Muscle of leg (tissue), 11 donors: ENCODE measurements around the gene ARHGEF28. TPM values are rescaled to one million over a fixed set of nuclear protein-coding genes. Genes with fewer than 3 reads are reported as not detected.
A peak's percentile ranks its signal among the peaks of the same experiment; 100 is the strongest.

ENCODE experiments used
- DNase-seq: peaks from one replicate; pipeline ENCODE4 v3.0.0; 2013
- H3K27ac ChIP-seq: one replicate; pipeline ENCODE4 v1.5.1; 2013; ENCODE audit warnings: mild to moderate bottlenecking, low read length, control low read depth
- H3K27me3 ChIP-seq: one replicate; pipeline ENCODE4 v1.6.1; 2013; ENCODE audit warnings: low read length; ENCODE audit not compliant: control insufficient read depth, insufficient read depth
- H3K36me3 ChIP-seq: one replicate; pipeline ENCODE4 v1.6.1; 2013; ENCODE audit warnings: low read length; ENCODE audit not compliant: control insufficient read depth, insufficient read depth
- H3K4me1 ChIP-seq: one replicate; pipeline ENCODE4 v1.6.1; 2013; ENCODE audit warnings: low read length; ENCODE audit not compliant: control insufficient read depth, insufficient read depth
- H3K4me3 ChIP-seq: one replicate; pipeline ENCODE4 v1.5.1; 2013; ENCODE audit warnings: low read length, control low read depth
- H3K9me3 ChIP-seq: replicated peaks from 2 replicates; pipeline ENCODE4 v1.6.1; 2013; ENCODE audit warnings: low read depth, low read length; ENCODE audit not compliant: control insufficient read depth
- WGBS: methylation state at CpG from one replicate; pipeline ENCODE4 v1.1.5; 2013; ENCODE audit warnings: missing lambda C conversion rate; ENCODE audit not compliant: insufficient coverage; 5-methylcytosine and 5-hydroxymethylcytosine counted together
- polyA plus RNA-seq, 8 donors: library from polyadenylated mRNA; unstranded; fragments of 120-200 nt; gene quantifications; one replicate each; pipeline versions ENCODE4 v1.2.1 to v1.2.3, GENCODE V29; 2013; ENCODE audit warnings: inconsistent platforms in 1 of 8, low replicate concordance in 1 of 8; ENCODE audit not compliant: insufficient read length in 8 of 8, insufficient read depth in 1 of 8
- total RNA-seq: library from RNA; stranded (reverse); fragments of 120-200 nt; gene quantifications from one replicate; pipeline ENCODE4 v1.2.4, GENCODE V29; 2013

Gene ARHGEF28
- total and polyA plus RNA-seq, 9 donors, result 1.6 to 5.1 (median 3.4) TPM

GRCh38 chr5:73893813-73894212 lies 267.8 kb downstream of the ARHGEF28 start:
- no peak for DNase-seq
- Histone ChIP-seq H3K27me3 (no peaks in the 10 kb centered on the region), H3K27ac (no peak overlapping the region), H3K4me1 (no peaks in the 10 kb centered on the region), H3K4me3 (no peak overlapping the region), H3K9me3 (no peaks in the 10 kb centered on the region), H3K36me3 (no peaks in the 10 kb centered on the region)
- WGBS, result 100% methylated on average over 1 of the region's 2 CpGs

DNA sequence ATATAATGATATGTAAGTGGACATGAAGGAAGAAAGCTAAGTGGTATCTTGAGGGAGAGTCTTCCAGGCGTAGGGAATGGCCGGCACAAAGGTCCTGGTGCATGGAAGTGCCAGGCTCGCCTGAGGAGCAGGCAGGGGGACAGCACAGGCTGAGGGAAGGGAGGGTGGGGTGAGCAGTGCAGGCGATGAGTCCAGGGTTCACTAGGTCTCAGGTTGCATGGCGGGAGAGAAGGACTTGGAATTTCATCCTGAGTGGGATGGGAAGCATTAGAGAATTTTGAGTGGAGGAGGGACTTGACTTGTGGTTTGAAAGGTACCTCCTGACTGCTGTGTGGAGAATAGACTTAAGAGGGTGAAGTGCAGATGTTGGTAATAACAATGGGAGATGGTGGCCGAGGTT lies 268.9 kb downstream of the ARHGEF28 start:
- no peak for DNase-seq
- H3K4me1 ChIP-seq, result peaks cover 5% of the 10 kb centered on the region
- H3K27me3 ChIP-seq, result no peaks in the 10 kb centered on the region
- no peak overlapping the region for H3K4me3 ChIP-seq
- no peaks in the 10 kb centered on the region for H3K36me3 ChIP-seq
- no peaks in the 10 kb centered on the region for H3K9me3 ChIP-seq
- no peak overlapping the region for H3K27ac ChIP-seq
- 90% methylated on average over 6 of the region's 6 CpGs for WGBS

- Histone ChIP-seq H3K27me3 (no peaks in the 10 kb centered on the region), H3K27ac (no peak overlapping the region), H3K4me1 (peaks cover 5% of the 10 kb centered on the region), H3K9me3 (no peaks in the 10 kb centered on the region), H3K36me3 (no peaks in the 10 kb centered on the region), H3K4me3 (no peak overlapping the region)
- WGBS, result 88% methylated on average over 1 of the region's 4 CpGs
- no peak for DNase-seq
Measured at GRCh38 chr5:73895471-73895870, 269.5 kb downstream of the ARHGEF28 start.

GRCh38 chr5:73896097-73896496 lies 270.1 kb downstream of the ARHGEF28 start:
- no peaks in the 10 kb centered on the region for H3K27me3 ChIP-seq
- no peak overlapping the region for H3K4me3 ChIP-seq
- H3K36me3 ChIP-seq, result no peaks in the 10 kb centered on the region
- 63% methylated on average over 3 of the region's 3 CpGs for WGBS
- no peak overlapping the region for H3K27ac ChIP-seq
- DNase-seq, result no peak
- H3K9me3 ChIP-seq, result no peaks in the 10 kb centered on the region
- H3K4me1 ChIP-seq, result peaks cover 8% of the 10 kb centered on the region

GRCh38 chr5:73896668-73897067 lies 270.7 kb downstream of the ARHGEF28 start:
- WGBS, result 91% methylated on average over 10 of the region's 12 CpGs
- H3K27ac ChIP-seq, result no peak overlapping the region
- no peak for DNase-seq
- H3K27me3 ChIP-seq, result no peaks in the 10 kb centered on the region
- no peaks in the 10 kb centered on the region for H3K36me3 ChIP-seq
- no peak overlapping the region for H3K4me3 ChIP-seq
- peaks cover 8% of the 10 kb centered on the region for H3K4me1 ChIP-seq
- H3K9me3 ChIP-seq, result no peaks in the 10 kb centered on the region

- H3K4me1 ChIP-seq, result peaks cover 10% of the 10 kb centered on the region
- no peak overlapping the region for H3K4me3 ChIP-seq
- no peaks in the 10 kb centered on the region for H3K36me3 ChIP-seq
- no peak overlapping the region for H3K27ac ChIP-seq
- DNase-seq, result peak; percentile 72
- H3K9me3 ChIP-seq, result no peaks in the 10 kb centered on the region
- 38% methylated on average over 4 of the region's 5 CpGs for whole genome bisulfite sequencing
- H3K27me3 ChIP-seq, result no peaks in the 10 kb centered on the region
Measured at GRCh38 chr5:73897893-73898292, 271.9 kb downstream of the ARHGEF28 start.

DNA sequence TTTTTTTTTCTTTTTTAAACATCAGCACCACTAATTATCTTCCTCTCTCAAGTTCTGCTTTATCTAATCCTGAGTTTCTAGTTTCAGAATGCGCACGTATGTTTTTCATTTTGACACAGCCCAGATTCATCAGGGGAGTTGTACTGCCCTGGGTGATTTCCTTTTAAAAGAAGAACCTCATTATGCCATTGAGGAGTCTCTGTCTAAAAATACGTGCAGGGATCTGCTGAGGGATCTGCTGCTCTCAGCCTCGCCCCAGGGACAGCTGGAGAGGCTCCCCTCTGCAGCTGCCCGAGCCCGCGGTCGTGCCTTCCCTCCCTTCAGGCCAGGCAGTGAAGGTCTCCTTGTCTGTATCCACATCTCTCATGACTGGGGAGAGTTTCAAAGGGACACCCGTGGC lies 273.1 kb downstream of the ARHGEF28 start:
- peaks cover 13% of the 10 kb centered on the region for H3K4me1 ChIP-seq
- 40% methylated on average over 3 of the region's 9 CpGs for WGBS

GRCh38 chr5:73899916-73900315 lies 273.9 kb downstream of the ARHGEF28 start:
- DNase-seq, result no peak
- Histone ChIP-seq H3K4me1 (peaks cover 13% of the 10 kb centered on the region), H3K27ac (no peak overlapping the region), H3K4me3 (no peak overlapping the region), H3K27me3 (no peaks in the 10 kb centered on the region), H3K36me3 (no peaks in the 10 kb centered on the region), H3K9me3 (no peaks in the 10 kb centered on the region)
- WGBS, result 80% methylated on average over 1 of the region's 3 CpGs

More for the DNA sequence above, 273.1 kb downstream of the ARHGEF28 start:
- peak overlapping the region; percentile 5 for H3K27ac ChIP-seq
- DNase-seq, result peak; percentile 38
- no peaks in the 10 kb centered on the region for H3K36me3 ChIP-seq
- no peak overlapping the region for H3K4me3 ChIP-seq
- H3K27me3 ChIP-seq, result no peaks in the 10 kb centered on the region
- H3K9me3 ChIP-seq, result no peaks in the 10 kb centered on the region

DNA sequence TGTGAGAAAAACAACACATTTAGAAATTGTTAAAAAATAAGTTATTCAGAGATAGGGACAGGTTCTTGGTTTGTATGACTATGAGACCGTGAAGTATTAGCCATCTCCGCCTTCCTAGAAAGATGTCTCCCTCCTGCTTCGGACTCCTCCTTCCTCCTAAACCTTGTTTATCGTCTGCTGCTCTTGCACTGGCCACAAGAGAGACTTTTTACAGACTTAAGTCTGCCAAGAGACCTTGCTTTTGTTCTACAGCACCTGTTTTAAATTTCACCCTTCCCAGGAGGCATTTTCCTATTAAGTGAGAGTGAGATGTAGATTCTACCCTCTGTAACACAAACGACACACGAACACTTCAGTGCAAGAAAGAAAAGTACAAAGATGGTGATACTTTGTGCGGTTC lies 274.6 kb downstream of the ARHGEF28 start:
- Histone ChIP-seq H3K4me1 (peaks cover 13% of the 10 kb centered on the region), H3K9me3 (no peaks in the 10 kb centered on the region), H3K27me3 (no peaks in the 10 kb centered on the region), H3K4me3 (no peak overlapping the region), H3K36me3 (no peaks in the 10 kb centered on the region), H3K27ac (no peak overlapping the region)
- no peak for DNase-seq
- 40% methylated on average over 1 of the region's 7 CpGs for WGBS

DNA sequence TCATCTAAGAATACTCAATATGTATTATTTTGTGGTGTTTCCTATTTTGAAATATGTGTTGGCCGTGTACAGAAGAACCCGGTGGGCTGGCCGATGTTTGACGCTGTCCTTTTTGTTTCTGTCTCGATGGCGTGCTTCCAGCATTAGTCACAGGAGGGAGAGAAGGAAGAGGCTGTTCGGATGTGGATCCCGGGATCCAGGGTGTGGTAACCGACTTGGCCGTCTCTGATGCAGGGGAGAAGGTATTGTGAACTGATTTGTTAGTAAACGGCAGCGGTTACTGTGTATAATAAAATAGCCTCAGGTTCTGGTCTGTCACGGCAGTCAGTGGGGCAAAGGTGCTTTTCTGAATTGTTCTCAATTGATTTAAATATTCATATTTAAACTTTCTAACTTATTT lies 275.0 kb downstream of the ARHGEF28 start:
- no peak overlapping the region for H3K4me3 ChIP-seq
- H3K4me1 ChIP-seq, result peaks cover 13% of the 10 kb centered on the region
- 32% methylated on average over 10 of the region's 13 CpGs for WGBS
- no peak overlapping the region for H3K27ac ChIP-seq
- DNase-seq, result peak; percentile 70
- H3K27me3 ChIP-seq, result no peaks in the 10 kb centered on the region
- no peaks in the 10 kb centered on the region for H3K36me3 ChIP-seq
- H3K9me3 ChIP-seq, result no peaks in the 10 kb centered on the region

DNA sequence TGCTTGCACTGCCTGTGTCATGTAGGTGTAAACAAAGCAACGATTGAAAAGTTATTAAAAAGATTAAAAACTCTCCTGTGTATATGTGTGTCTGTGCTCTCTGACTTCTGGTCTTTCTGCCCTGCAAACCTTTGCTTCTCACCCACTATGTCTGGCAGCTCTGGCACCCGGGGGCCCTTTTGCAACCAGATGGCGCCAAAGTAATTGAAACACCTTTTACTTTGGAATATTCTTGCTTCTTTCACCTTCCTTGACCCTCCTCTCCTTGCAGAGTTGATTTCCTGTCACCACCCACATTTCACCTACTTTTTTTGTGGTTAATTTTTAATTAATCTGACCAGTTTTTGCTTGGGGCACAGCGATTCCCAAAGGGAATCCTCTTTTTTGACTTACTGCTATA lies 275.5 kb downstream of the ARHGEF28 start:
- no peak for DNase-seq
- Histone ChIP-seq H3K9me3 (no peaks in the 10 kb centered on the region), H3K27ac (no peak overlapping the region), H3K36me3 (no peaks in the 10 kb centered on the region), H3K27me3 (no peaks in the 10 kb centered on the region), H3K4me3 (no peak overlapping the region), H3K4me1 (peaks cover 13% of the 10 kb centered on the region)
- 43% methylated on average over 2 of the region's 4 CpGs for WGBS
